Prostate gland (tissue), 2 donors: ENCODE data around the gene CFD. TPM values are rescaled to one million over a fixed set of nuclear protein-coding genes. Genes with fewer than 3 reads are reported as not detected.

Experiments used
- DNase-seq: peaks from one replicate; pipeline ENCODE4 v3.0.0-alpha.2; 2019; ENCODE audit warnings: low spot score
- H3K27ac ChIP-seq, 2 donors: fragments of 200-600 bp; sonication (generic); 2 replicates each; pipeline ENCODE4 v1.5.1; 2017 to 2019
- H3K27me3 ChIP-seq: fragments of 200-600 bp; sonication (generic); replicated peaks from 2 replicates; pipeline ENCODE4 v1.5.1; 2019; ENCODE audit not compliant: insufficient read depth
- H3K36me3 ChIP-seq, 2 donors: fragments of 200-600 bp; sonication (generic); 1 replicate in 1 of 2; 2 replicates in 1 of 2; pipeline versions ENCODE4 v1.5.1 to v1.8.1; 2017 to 2019
- H3K4me1 ChIP-seq: fragments of 200-600 bp; sonication (generic); replicated peaks from 2 replicates; pipeline ENCODE4 v1.5.1; 2019
- H3K4me3 ChIP-seq, 2 donors: fragments of 200-600 bp; sonication (generic); 2 replicates each; pipeline ENCODE4 v1.5.1; 2017 to 2019
- H3K9me3 ChIP-seq: fragments of 200-600 bp; sonication (generic); 2 replicates; pipeline ENCODE4 v1.5.1; 2017
- CTCF ChIP-seq, 4 experiments: fragments of 200-600 bp in 2 of 4; fragments of 450-650 bp in 2 of 4; sonication (generic) in 2 of 4; IDR thresholded peaks; 1 replicate in 3 of 4; 2 replicates in 1 of 4; pipeline ENCODE4 v1.5.1; 2016 to 2019; ENCODE audit warnings: antibody characterized with exemption in 4 of 4, mild to moderate bottlenecking in 2 of 4, moderate library complexity in 2 of 4
- POLR2A ChIP-seq: fragments of 450-650 bp; IDR thresholded peaks from one replicate; pipeline ENCODE4 v1.6.1; 2016; ENCODE audit warnings: antibody characterized with exemption, mild to moderate bottlenecking
- POLR2AphosphoS5 ChIP-seq: sonication (generic); formaldehyde crosslinking; IDR thresholded peaks from one replicate; pipeline ENCODE4 v1.6.1; 2017; ENCODE audit warnings: antibody characterized with exemption
- WGBS: methylation state at CpG from one replicate; pipeline ENCODE4 v1.1.5; 2018; 5-methylcytosine and 5-hydroxymethylcytosine counted together
- intact Hi-C: fragments of 100-400 bp; cut with DNase I; formaldehyde crosslinking; loops from one replicate; pipeline ENCODE4 v1.14.2; 2022
- total RNA-seq, 2 donors: library from RNA; depleted of rRNA; stranded (reverse); fragments of >200 nt; gene quantifications; one replicate each; pipeline ENCODE4 v1.1.0, GENCODE V29; 2016

The CFD gene
- total RNA-seq, 2 donors from 2014 or later, result 92.2 to 167 TPM

DNA sequence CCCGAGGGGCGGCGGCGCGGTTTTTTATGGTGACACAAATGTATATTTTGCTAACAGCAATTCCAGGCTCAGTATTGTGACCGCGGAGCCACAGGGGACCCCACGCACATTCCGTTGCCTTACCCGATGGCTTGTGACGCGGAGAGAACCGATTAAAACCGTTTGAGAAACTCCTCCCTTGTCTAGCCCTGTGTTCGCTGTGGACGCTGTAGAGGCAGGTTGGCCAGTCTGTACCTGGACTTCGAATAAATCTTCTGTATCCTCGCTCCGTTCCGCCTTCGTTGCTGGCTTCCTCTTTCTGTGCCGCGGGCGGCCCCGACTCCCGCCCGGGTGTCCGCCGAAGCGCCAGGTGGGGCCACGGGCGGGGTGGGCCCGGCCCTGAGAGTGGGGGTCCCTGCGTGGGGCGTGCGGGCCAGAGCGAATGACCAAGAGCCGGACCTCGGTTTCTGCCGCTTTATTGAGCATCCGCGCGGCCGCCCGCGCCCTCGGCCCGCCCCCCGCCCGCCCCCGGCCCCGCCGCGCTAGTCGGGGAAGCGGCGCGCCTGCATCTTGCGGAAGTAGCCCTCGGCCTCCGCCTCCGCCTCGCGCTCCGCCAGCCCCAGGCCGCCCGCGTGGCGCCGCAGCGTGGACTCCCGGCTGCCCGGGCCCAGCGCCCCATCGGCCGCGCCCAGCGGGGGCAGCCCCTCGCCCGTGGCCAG is 47.3 kb upstream of the CFD start:
- Histone ChIP-seq H3K4me3 (no peak overlapping the region), H3K27me3 (no peaks in the 10 kb centered on the region), H3K9me3 (no peaks in the 10 kb centered on the region), H3K4me1 (no peaks in the 10 kb centered on the region), H3K27ac (no peak overlapping the region), H3K36me3 (peaks cover 22 to 37% of the 10 kb centered on the region in 2 donors)
- DNase-seq, result no peak
- TF ChIP-seq CTCF (IDR thresholded peaks at IDR 0.05) (no peak), POLR2A (no peak), POLR2AphosphoS5 (no peak)
- intact Hi-C loops, result no loop called here
- 89% methylated on average over 71 of the region's 80 CpGs for WGBS

- H3K27ac ChIP-seq, result no peak overlapping the region
- DNase-seq, result no peak
- H3K36me3 ChIP-seq, result peaks cover 17 to 36% of the 10 kb centered on the region in 2 donors
- no peak for TF ChIP-seq POLR2A
- no peak for TF ChIP-seq CTCF (IDR thresholded peaks at IDR 0.05)
- no peak for TF ChIP-seq POLR2AphosphoS5
- intact Hi-C loops, result no loop called here
- H3K9me3 ChIP-seq, result no peaks in the 10 kb centered on the region
- no peak overlapping the region for H3K4me3 ChIP-seq
- 89% methylated on average over 68 of the region's 72 CpGs for WGBS
- H3K4me1 ChIP-seq, result no peaks in the 10 kb centered on the region
- H3K27me3 ChIP-seq, result no peaks in the 10 kb centered on the region
Observed at GRCh38 chr19:812747-813218, 46.7 kb upstream of the CFD start.

GRCh38 chr19:813219-814151 is 46.0 kb upstream of the CFD start:
- H3K4me1 ChIP-seq, result no peaks in the 10 kb centered on the region
- 93% methylated on average over 60 of the region's 87 CpGs for WGBS
- H3K36me3 ChIP-seq, result peaks cover 10 to 29% of the 10 kb centered on the region in 2 donors
- TF ChIP-seq POLR2A (no peak), CTCF (IDR thresholded peaks at IDR 0.05) (no peak), POLR2AphosphoS5 (no peak)
- H3K9me3 ChIP-seq, result no peaks in the 10 kb centered on the region
- intact Hi-C loops, result no loop called here
- H3K27ac ChIP-seq, result no peak overlapping the region
- no peak for DNase-seq
- no peaks in the 10 kb centered on the region for H3K27me3 ChIP-seq
- H3K4me3 ChIP-seq, result no peak overlapping the region

DNA sequence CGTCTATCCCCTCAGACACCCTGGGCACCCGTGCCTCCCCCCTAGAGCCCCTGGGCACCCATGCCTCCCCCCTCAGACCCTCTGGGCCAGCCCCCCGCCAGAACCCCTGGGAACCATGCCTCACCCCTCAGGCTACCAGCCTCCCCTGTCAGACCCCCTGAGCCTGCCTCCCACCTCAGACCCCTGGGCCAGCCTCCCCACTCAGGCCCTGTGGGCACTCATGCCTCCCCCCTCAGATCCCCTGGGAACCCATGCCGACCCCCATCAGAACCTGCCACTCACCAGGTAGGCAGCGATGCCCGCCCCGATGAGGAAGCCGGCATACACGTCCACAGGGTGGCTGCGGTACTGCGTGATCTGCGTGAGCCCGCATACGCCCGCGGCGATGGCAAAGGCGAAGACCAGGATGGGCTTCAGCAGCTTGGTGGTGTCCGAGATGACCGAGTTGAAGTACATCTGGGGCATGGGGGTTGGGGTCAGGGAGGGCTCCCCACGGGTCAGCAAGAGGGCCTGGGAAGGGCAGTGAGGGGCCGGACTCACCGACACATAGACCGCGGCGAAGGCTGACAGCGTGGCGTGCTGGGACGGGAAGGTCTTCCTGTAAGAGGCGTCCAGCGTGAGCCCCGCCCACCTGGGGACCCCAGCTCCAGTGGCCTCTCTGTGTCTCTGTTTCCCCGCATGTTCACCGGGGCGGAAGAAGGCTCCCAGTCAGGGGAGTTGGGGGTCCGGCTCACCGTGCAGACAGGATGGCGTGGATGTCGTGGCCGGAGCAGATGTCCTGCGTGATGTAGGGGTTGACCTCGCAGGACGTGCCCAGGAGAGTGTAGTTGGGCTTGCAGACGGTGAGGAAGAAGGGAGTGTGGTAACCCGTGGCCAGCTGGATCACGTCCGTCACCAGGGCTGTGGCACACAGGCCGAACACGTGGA is 45.0 kb upstream of the CFD start:
- DNase-seq, result no peak
- WGBS, result 87% methylated on average over 43 of the region's 49 CpGs
- Histone ChIP-seq H3K9me3 (no peaks in the 10 kb centered on the region), H3K36me3 (peaks cover 8 to 20% of the 10 kb centered on the region in 2 donors), H3K27me3 (no peaks in the 10 kb centered on the region), H3K27ac (no peak overlapping the region), H3K4me3 (no peak overlapping the region), H3K4me1 (no peaks in the 10 kb centered on the region)
- TF ChIP-seq POLR2AphosphoS5 (no peak), CTCF (IDR thresholded peaks at IDR 0.05) (no peak), POLR2A (no peak)
- intact Hi-C loops, result no loop called here
